Measurements from ENCODE around the gene ZBTB4. TPM values are rescaled to one million over a fixed set of nuclear protein-coding genes. Genes with fewer than 3 reads are reported as not detected.
"Not testable (repeated sequence)": the region's sequence is repeated elsewhere in the genome, so short reads cannot be mapped to it uniquely, and the experiment has no call there.

ZBTB4 gene
- total RNA-seq, 1 experiment from 2014 or later: 17.1 TPM

GRCh38 chr17:7482742-7483088 is 3.3 kb upstream of the ZBTB4 start:
- BruUV-seq (replicated peaks); H3K9me2 ChIP-seq (ENCODE audit: insufficient read depth); H3K27me3 ChIP-seq (ENCODE audit: insufficient read depth, low read length); POLR2A ChIA-PET; DNase-seq (ENCODE audit: low read depth, low spot score); H3K9me3 ChIP-seq (ENCODE audit: control insufficient read depth in 1 of 2, insufficient read depth in 1 of 2, low read depth in 1 of 2, low read length in 2 of 2); CTCF ChIA-PET; ATAC-seq; H2AFZ ChIP-seq (ENCODE audit: low read depth, low read length, poor library complexity, severe bottlenecking); RAD21 ChIA-PET (ENCODE audit: low non-redundant PET in 1 of 2, low total read pairs in 2 of 2, uncharacterized antibody in 2 of 2, unreplicated experiment in 2 of 2): not testable (repeated sequence)
- Histone ChIP-seq H3K79me2 (ENCODE audit: insufficient read depth, low read length) (peaks cover 43% of the 10 kb centered on the region), H3K4me1 (ENCODE audit: control insufficient read depth in 1 of 2, insufficient read depth in 2 of 2, low read length in 2 of 2) (peaks cover 17 to 62% of the 10 kb centered on the region in 2 experiments; a peak in 3 of 4 replicates), H3K36me3 (ENCODE audit: control insufficient read depth in 1 of 2, insufficient read depth in 2 of 2, low read length in 2 of 2) (peaks cover 2 to 17% of the 10 kb centered on the region in 2 experiments; a peak in 2 of 4 replicates), H3K4me2 (ENCODE audit: low read length) (peak overlapping the region; percentile 100), H4K20me1 (ENCODE audit: insufficient read depth) (peaks cover 23% of the 10 kb centered on the region; the same call in 1 of the 2 replicates), H3K9ac (ENCODE audit: low read length) (peak overlapping the region; percentile 100; the same call in 1 of the 2 replicates), H3K27ac (ENCODE audit: low read depth, low read length) (peak overlapping the region; percentile 87), H3K4me3 (replicated peaks in 1 of 2; ENCODE audit: low read depth in 1 of 2, low read length in 2 of 2) (peak overlapping the region in 1 of 2 experiments; percentile 100; a peak in 1 of 4 replicates)
- intact Hi-C loops (cut with micrococcal nuclease): loop anchor here (10.0 kb wide), 1 partner anchor 82 kb away; the partner anchor contains the start of gene SENP3

GRCh38 chr17:7481842-7482741 is 2.7 kb upstream of the ZBTB4 start:
- H3K79me2 ChIP-seq (ENCODE audit: insufficient read depth, low read length): peaks cover 43% of the 10 kb centered on the region
- ATAC-seq; H3K9me2 ChIP-seq (ENCODE audit: insufficient read depth); BruUV-seq (replicated peaks); H3K4me3 ChIP-seq (replicated peaks in 1 of 2; ENCODE audit: low read depth in 1 of 2, low read length in 2 of 2); CTCF ChIA-PET; DNase-seq (ENCODE audit: low read depth, low spot score); H3K27me3 ChIP-seq (ENCODE audit: insufficient read depth, low read length); H2AFZ ChIP-seq (ENCODE audit: low read depth, low read length, poor library complexity, severe bottlenecking); H3K9me3 ChIP-seq (ENCODE audit: control insufficient read depth in 1 of 2, insufficient read depth in 1 of 2, low read depth in 1 of 2, low read length in 2 of 2); H3K9ac ChIP-seq (ENCODE audit: low read length); RAD21 ChIA-PET (ENCODE audit: low non-redundant PET in 1 of 2, low total read pairs in 2 of 2, uncharacterized antibody in 2 of 2, unreplicated experiment in 2 of 2); H3K4me2 ChIP-seq (ENCODE audit: low read length); H3K27ac ChIP-seq (ENCODE audit: low read depth, low read length): not testable (repeated sequence)
- peaks cover 0 to 11% of the 10 kb centered on the region in 2 experiments; a peak in 2 of 4 replicates for H3K36me3 ChIP-seq (ENCODE audit: control insufficient read depth in 1 of 2, insufficient read depth in 2 of 2, low read length in 2 of 2)
- intact Hi-C loops (cut with micrococcal nuclease): loop anchor here (10.0 kb wide), 1 partner anchor 83 kb away; the partner anchor contains the start of gene SENP3
- POLR2A ChIA-PET: interaction anchor here (1.1 kb wide), 1 partner anchor 36 kb away, joined by 4 read pairs; no protein-coding TSS in a partner anchor
- peaks cover 22 to 64% of the 10 kb centered on the region in 2 experiments; a peak in 3 of 4 replicates for H3K4me1 ChIP-seq (ENCODE audit: control insufficient read depth in 1 of 2, insufficient read depth in 2 of 2, low read length in 2 of 2)
- H4K20me1 ChIP-seq (ENCODE audit: insufficient read depth): peaks cover 18% of the 10 kb centered on the region; the same call in 1 of the 2 replicates

- intact Hi-C loops (cut with micrococcal nuclease): loop anchor here (10.0 kb wide), 1 partner anchor 84 kb away; the partner anchor contains the start of gene SENP3
- H2AFZ ChIP-seq (ENCODE audit: low read depth, low read length, poor library complexity, severe bottlenecking); DNase-seq (ENCODE audit: low read depth, low spot score); H3K9me2 ChIP-seq (ENCODE audit: insufficient read depth); BruUV-seq (replicated peaks); H3K27me3 ChIP-seq (ENCODE audit: insufficient read depth, low read length); CTCF ChIA-PET; RAD21 ChIA-PET (ENCODE audit: low non-redundant PET in 1 of 2, low total read pairs in 2 of 2, uncharacterized antibody in 2 of 2, unreplicated experiment in 2 of 2); H3K9me3 ChIP-seq (ENCODE audit: control insufficient read depth in 1 of 2, insufficient read depth in 1 of 2, low read depth in 1 of 2, low read length in 2 of 2); ATAC-seq; H3K36me3 ChIP-seq (ENCODE audit: control insufficient read depth in 1 of 2, insufficient read depth in 2 of 2, low read length in 2 of 2): not testable (repeated sequence)
- peak within 1 kb of the TSS; percentile 89 for H3K9ac ChIP-seq (ENCODE audit: low read length)
- peak within 1 kb of the TSS; percentile 81 for H3K27ac ChIP-seq (ENCODE audit: low read depth, low read length)
- POLR2A ChIA-PET: interaction anchor here (1.1 kb wide), 1 partner anchor 35 kb away, joined by 4 read pairs; no protein-coding TSS in a partner anchor
- peak within 1 kb of the TSS; percentile 60 to 94 for H3K4me3 ChIP-seq (replicated peaks in 1 of 2; ENCODE audit: low read depth in 1 of 2, low read length in 2 of 2)
- H3K4me1 ChIP-seq (ENCODE audit: control insufficient read depth in 1 of 2, insufficient read depth in 2 of 2, low read length in 2 of 2): peaks cover 28 to 68% of the 10 kb centered on the region in 2 experiments
- H3K79me2 ChIP-seq (ENCODE audit: insufficient read depth, low read length): peaks cover 42% of the 10 kb centered on the region
- H4K20me1 ChIP-seq (ENCODE audit: insufficient read depth): peaks cover 11% of the 10 kb centered on the region; the same call in 1 of the 2 replicates
- H3K4me2 ChIP-seq (ENCODE audit: low read length): peak within 1 kb of the TSS; percentile 100
These were observed 1.8 kb upstream of the ZBTB4 start, which contains the start of gene SLC35G6 for GRCh38 chr17:7481275-7481674. TSS of gene SLC35G6 (plus strand) at chr17:7481446. CDS start at chr17:7481517, 71 bp downstream.

Data from HCT116 (cell line).